GM21825 (cell line): ENCODE data around the gene NT5DC3.

ENCODE experiments used
- ATAC-seq: cut with Tn5 transposase; IDR thresholded peaks from one replicate; pipeline ENCODE4 v1.9.1; 2021; ENCODE audit warnings: mild to moderate bottlenecking, moderate library complexity; ENCODE audit not compliant: unreplicated experiment

The NT5DC3 gene

GRCh38 chr12:103756443-103756842 is 84.6 kb downstream of the NT5DC3 start:
- ATAC-seq, result no peak

GRCh38 chr12:103755425-103755824 is 85.6 kb downstream of the NT5DC3 start:
- ATAC-seq, result no peak

GRCh38 chr12:103751600-103751999 is 89.4 kb downstream of the NT5DC3 start:
- no peak for ATAC-seq

GRCh38 chr12:103751171-103751570 is 89.9 kb downstream of the NT5DC3 start:
- no peak for ATAC-seq

- no peak for ATAC-seq
Observed at GRCh38 chr12:103748875-103749274, 92.2 kb downstream of the NT5DC3 start.

GRCh38 chr12:103748002-103748401 is 93.0 kb downstream of the NT5DC3 start:
- no peak for ATAC-seq

GRCh38 chr12:103745962-103746361 is 95.1 kb downstream of the NT5DC3 start:
- ATAC-seq, result no peak

- no peak for ATAC-seq
Observed at GRCh38 chr12:103743788-103744187, 97.2 kb downstream of the NT5DC3 start.

GRCh38 chr12:103742349-103742932 is 98.6 kb downstream of the NT5DC3 start:
- ATAC-seq, result no peak

GRCh38 chr12:103737881-103738280 is 103.2 kb downstream of the NT5DC3 start:
- ATAC-seq, result no peak

GRCh38 chr12:103736572-103736971 is 104.5 kb downstream of the NT5DC3 start:
- no peak for ATAC-seq

- ATAC-seq, result no peak
Observed at GRCh38 chr12:103735291-103735690, 105.7 kb downstream of the NT5DC3 start.

- no peak for ATAC-seq
Observed at GRCh38 chr12:103734863-103735262, 106.2 kb downstream of the NT5DC3 start.

- ATAC-seq, result no peak
Observed at GRCh38 chr12:103731539-103731938, 109.5 kb downstream of the NT5DC3 start.

GRCh38 chr12:103729499-103729898 is 111.5 kb downstream of the NT5DC3 start:
- no peak for ATAC-seq

GRCh38 chr12:103728323-103728722 is 112.7 kb downstream of the NT5DC3 start:
- ATAC-seq, result no peak

- ATAC-seq, result no peak
Observed at GRCh38 chr12:103727638-103728037, 113.4 kb downstream of the NT5DC3 start.

- ATAC-seq, result no peak
Observed at GRCh38 chr12:103725398-103725797, 115.6 kb downstream of the NT5DC3 start.
